Spleen (tissue), 11 donors: Measurements from ENCODE around the gene CUEDC1. TPM values are rescaled to one million over a fixed set of nuclear protein-coding genes. Genes with fewer than 3 reads are reported as not detected.

ENCODE experiments used
- DNase-seq: peaks from one replicate; pipeline ENCODE4 v3.0.0-alpha.2; 2020
- H3K27ac ChIP-seq, 8 donors: fragments of 200-600 bp; sonication (generic) in 7 of 8; 1 replicate in 4 of 8; 2 replicates in 4 of 8; pipeline versions ENCODE4 v1.5.0 to v1.8.0; 2016 to 2021; ENCODE audit warnings: inconsistent platforms in 4 of 8, mild to moderate bottlenecking in 4 of 8, moderate library complexity in 1 of 8
- H3K27me3 ChIP-seq, 7 donors: fragments of 200-600 bp; sonication (generic) in 6 of 7; replicated peaks in 1 of 7; 1 replicate in 4 of 7; 2 replicates in 3 of 7; pipeline versions ENCODE4 v1.5.0 to v1.8.0; 2016 to 2021; ENCODE audit warnings: inconsistent platforms in 3 of 7, mild to moderate bottlenecking in 1 of 7
- H3K36me3 ChIP-seq, 6 donors: fragments of 200-600 bp; sonication (generic) in 5 of 6; 1 replicate in 4 of 6; 2 replicates in 2 of 6; pipeline versions ENCODE4 v1.5.0 to v1.8.0; 2016 to 2021; ENCODE audit warnings: inconsistent platforms in 2 of 6
- H3K4me1 ChIP-seq, 6 donors: fragments of 200-600 bp; sonication (generic) in 5 of 6; 1 replicate in 3 of 6; 2 replicates in 3 of 6; pipeline versions ENCODE4 v1.5.0 to v1.8.0; 2016 to 2021; ENCODE audit warnings: inconsistent platforms in 3 of 6
- H3K4me3 ChIP-seq, 8 donors: fragments of 200-600 bp; sonication (generic) in 7 of 8; 1 replicate in 4 of 8; 2 replicates in 4 of 8; pipeline versions ENCODE4 v1.5.0 to v1.8.0; 2016 to 2021; ENCODE audit warnings: inconsistent platforms in 4 of 8, mild to moderate bottlenecking in 4 of 8, moderate library complexity in 2 of 8
- H3K9me3 ChIP-seq, 8 donors: fragments of 200-600 bp; sonication (generic) in 7 of 8; 1 replicate in 4 of 8; 2 replicates in 4 of 8; pipeline versions ENCODE4 v1.5.0 to v1.8.0; 2016 to 2021; ENCODE audit warnings: inconsistent platforms in 4 of 8
- POLR2A ChIP-seq, 3 donors: fragments of 450-650 bp; IDR thresholded peaks; one replicate each; pipeline ENCODE4 v1.5.1; 2017; ENCODE audit warnings: antibody characterized with exemption in 3 of 3, mild to moderate bottlenecking in 1 of 3
- POLR2AphosphoS5 ChIP-seq, 3 donors: sonication (generic); formaldehyde crosslinking; IDR thresholded peaks; one replicate each; pipeline ENCODE4 v1.5.1; 2017; ENCODE audit warnings: antibody characterized with exemption in 3 of 3
- WGBS, 5 donors: extraction: QIAGEN DNeasy Blood & Tissue Kit in 3 of 5; methylation state at CpG; one replicate each; pipeline versions ENCODE4 v1.1.5 to v1.1.7; 2013 to 2018; 5-methylcytosine and 5-hydroxymethylcytosine counted together
- intact Hi-C: fragments of 100-400 bp; cut with DNase I; formaldehyde crosslinking; loops from one replicate; pipeline ENCODE4 v1.15.0; 2023; ENCODE audit warnings: low total_unique reads
- polyA plus RNA-seq, 3 donors: library from polyadenylated mRNA; stranded (reverse); fragments of 200-250 nt; gene quantifications; one replicate each; pipeline ENCODE4 v1.2.1, GENCODE V29; 2013
- total RNA-seq, 7 donors: library from RNA; depleted of rRNA in 3 of 7; stranded (reverse); fragments of >200 nt in 3 of 7; fragmentation: NEBNext Ultra II Directional in 4 of 7; extraction: Animal tissue kit (Norgen Biotek cat#: 25700) in 4 of 7; gene quantifications; one replicate each; pipeline versions ENCODE4 v1.1.0 to v1.2.1, GENCODE V29; 2016 to 2021
- TF ChIP-seq, protein P1 (sequence below), 11 experiments: fragments of 200-600 bp in 7 of 11; fragments of 450-650 bp in 4 of 11; sonication (generic) in 4 of 11; IDR thresholded peaks in 8 of 11; conservative IDR thresholded peaks in 3 of 11; 1 replicate in 7 of 11; 2 replicates in 4 of 11; pipeline versions ENCODE4 v1.4.0 to v1.8.0; 2016 to 2021; ENCODE audit warnings: antibody characterized with exemption in 11 of 11, inconsistent platforms in 4 of 11, mild to moderate bottlenecking in 1 of 11
- donor health status: healthy with polysubstance abuse.
- donor health status: DM: no; HTN: no; CAD: no; lungs with moderate emphysema.
- donor health status: DM: no; HTN: no; CAD: no.
- donor health status: Bipolar disorder and iron deficiency.
- donor health status: healthy.
- donor health status: DM: no; HTN: no; CAD: no.
- donor health status: DM: yes; HTN: yes; CAD: no.

The CUEDC1 gene
- total and polyA plus RNA-seq, 10 donors, result 5.4 to 23.5 (median 15.6) TPM

DNA sequence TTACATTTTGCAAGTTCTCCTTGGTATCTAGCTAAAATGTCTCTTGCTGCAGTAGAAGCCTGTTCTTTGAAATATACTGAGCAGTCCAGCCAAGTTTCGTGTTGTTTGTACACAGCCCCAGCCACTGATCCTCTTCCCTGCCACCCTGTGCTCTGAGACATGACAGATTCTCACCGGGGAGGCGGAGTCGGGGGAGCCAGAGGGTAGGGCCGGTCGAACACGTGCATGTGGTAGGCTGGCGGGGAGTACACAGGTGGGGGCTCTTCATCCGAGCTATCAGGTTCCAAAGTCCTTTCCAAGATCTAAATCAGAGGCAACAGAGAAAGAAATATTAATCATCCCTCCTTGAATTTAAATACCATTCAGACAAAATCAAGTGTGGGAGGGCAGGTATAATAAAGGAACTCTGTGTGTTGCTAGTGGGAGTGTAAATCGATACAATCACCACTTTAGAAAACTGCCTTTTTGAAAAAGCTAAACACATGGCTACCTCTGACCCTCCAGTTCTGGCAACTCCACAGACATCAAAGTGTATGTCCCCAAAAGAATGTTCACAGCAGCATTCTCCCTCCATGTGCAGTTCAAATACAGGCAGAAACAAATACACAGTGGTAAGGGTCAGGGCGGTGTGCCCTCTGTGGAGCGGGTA lies 75.7 kb downstream of the CUEDC1 start:
- Histone ChIP-seq H3K27me3 (peaks cover 0 to 16% (median 0%) of the 10 kb centered on the region in 7 donors), H3K36me3 (peaks cover 0 to 47% (median 0%) of the 10 kb centered on the region in 6 donors), H3K4me3 (no peak overlapping the region), H3K4me1 (peaks cover 6 to 36% (median 13%) of the 10 kb centered on the region in 6 donors), H3K9me3 (no peaks in the 10 kb centered on the region), H3K27ac (peak overlapping the region in 1 of 8 donors; percentile 1)
- DNase-seq, result no peak
- 84 to 92% (median 87%) methylated on average over 12 of the region's 12 CpGs for WGBS, 5 donors
- TF ChIP-seq POLR2AphosphoS5 (IDR thresholded peaks at IDR 0.05) (no peak), POLR2A (IDR thresholded peaks at IDR 0.05) (no peak)
- TF ChIP-seq, protein P1, sequence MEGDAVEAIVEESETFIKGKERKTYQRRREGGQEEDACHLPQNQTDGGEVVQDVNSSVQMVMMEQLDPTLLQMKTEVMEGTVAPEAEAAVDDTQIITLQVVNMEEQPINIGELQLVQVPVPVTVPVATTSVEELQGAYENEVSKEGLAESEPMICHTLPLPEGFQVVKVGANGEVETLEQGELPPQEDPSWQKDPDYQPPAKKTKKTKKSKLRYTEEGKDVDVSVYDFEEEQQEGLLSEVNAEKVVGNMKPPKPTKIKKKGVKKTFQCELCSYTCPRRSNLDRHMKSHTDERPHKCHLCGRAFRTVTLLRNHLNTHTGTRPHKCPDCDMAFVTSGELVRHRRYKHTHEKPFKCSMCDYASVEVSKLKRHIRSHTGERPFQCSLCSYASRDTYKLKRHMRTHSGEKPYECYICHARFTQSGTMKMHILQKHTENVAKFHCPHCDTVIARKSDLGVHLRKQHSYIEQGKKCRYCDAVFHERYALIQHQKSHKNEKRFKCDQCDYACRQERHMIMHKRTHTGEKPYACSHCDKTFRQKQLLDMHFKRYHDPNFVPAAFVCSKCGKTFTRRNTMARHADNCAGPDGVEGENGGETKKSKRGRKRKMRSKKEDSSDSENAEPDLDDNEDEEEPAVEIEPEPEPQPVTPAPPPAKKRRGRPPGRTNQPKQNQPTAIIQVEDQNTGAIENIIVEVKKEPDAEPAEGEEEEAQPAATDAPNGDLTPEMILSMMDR (IDR thresholded peaks at IDR 0.05 in 8 of 11, conservative IDR thresholded peaks at IDR 0.05 in 3 of 11), result no peak
- intact Hi-C loops, result no loop called here

DNA sequence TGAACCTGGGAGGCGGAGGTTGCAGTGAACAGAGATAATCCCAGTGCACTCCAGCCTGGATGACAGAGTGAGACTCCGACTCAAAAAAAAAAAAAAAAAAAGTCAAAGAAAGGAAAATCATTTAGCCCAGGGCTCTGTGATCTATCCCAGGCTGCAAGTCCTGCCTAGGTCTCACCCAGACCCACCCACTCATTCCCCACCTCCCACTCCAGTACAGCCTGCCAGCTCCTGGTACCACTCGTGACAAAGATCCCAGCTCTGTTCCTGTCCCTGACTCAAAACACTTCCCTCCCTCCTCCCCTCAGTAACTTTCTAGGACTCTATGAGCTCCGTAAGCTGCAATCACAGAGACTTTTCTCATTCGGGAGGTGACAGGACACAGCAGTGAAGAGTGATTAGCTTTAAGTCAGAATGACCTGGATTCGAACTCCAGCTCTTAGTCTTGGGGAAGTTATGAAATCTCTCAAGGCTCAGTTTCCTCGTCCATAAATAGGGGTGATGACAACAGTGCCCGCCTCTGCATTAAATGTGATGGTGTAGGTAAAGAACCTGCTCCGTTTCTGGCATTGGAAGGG lies 77.3 kb downstream of the CUEDC1 start:
- WGBS, 5 donors, result 58 to 83% (median 74%) methylated on average over 9 of the region's 9 CpGs
- Histone ChIP-seq H3K27ac (no peak overlapping the region), H3K4me1 (peaks cover 21 to 53% (median 29%) of the 10 kb centered on the region in 6 donors), H3K9me3 (no peaks in the 10 kb centered on the region), H3K36me3 (peaks cover 0 to 30% (median 0%) of the 10 kb centered on the region in 6 donors), H3K27me3 (peaks cover 0 to 32% (median 4%) of the 10 kb centered on the region in 7 donors), H3K4me3 (no peak overlapping the region)
- TF ChIP-seq POLR2A (IDR thresholded peaks at IDR 0.05) (no peak), POLR2AphosphoS5 (IDR thresholded peaks at IDR 0.05) (no peak)
- TF ChIP-seq, protein P1 (IDR thresholded peaks at IDR 0.05 in 8 of 11, conservative IDR thresholded peaks at IDR 0.05 in 3 of 11), result no peak
- intact Hi-C loops, result no loop called here
- DNase-seq, result no peak

DNA sequence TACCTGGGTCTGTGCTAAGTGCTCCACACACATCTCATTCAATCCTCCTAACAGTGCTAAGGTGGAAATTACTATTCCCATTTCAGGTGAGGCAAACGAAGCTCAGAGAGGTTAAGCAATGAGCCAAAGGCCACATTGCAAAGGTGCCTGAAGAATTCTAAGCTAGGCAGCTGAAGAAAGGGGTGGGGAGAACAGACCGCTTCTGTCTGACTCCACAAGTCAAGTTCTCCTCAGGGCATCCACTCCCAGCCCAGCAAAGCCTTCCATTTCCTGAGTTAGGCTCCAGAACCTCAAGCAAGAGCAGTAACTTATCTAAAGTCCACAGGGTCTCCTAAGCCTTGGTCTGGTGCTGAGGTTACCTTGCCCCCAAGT lies 78.4 kb downstream of the CUEDC1 start:
- no peak for DNase-seq
- peak overlapping the region in 1 of 8 donors; percentile 5 for H3K27ac ChIP-seq
- TF ChIP-seq POLR2A (IDR thresholded peaks at IDR 0.05) (no peak), POLR2AphosphoS5 (IDR thresholded peaks at IDR 0.05) (no peak)
- TF ChIP-seq, protein P1 (IDR thresholded peaks at IDR 0.05 in 8 of 11, conservative IDR thresholded peaks at IDR 0.05 in 3 of 11), result no peak
- intact Hi-C loops, result no loop called here
- no peak overlapping the region for H3K4me3 ChIP-seq
- peaks cover 0 to 41% (median 5%) of the 10 kb centered on the region in 7 donors for H3K27me3 ChIP-seq
- peaks cover 0 to 39% (median 0%) of the 10 kb centered on the region in 6 donors for H3K36me3 ChIP-seq
- peaks cover 23 to 61% (median 37%) of the 10 kb centered on the region in 6 donors for H3K4me1 ChIP-seq
- no peaks in the 10 kb centered on the region for H3K9me3 ChIP-seq
- 62 to 85% (median 70%) methylated on average over 2 of the region's 2 CpGs for WGBS, 5 donors
